HEK293 (cell line): ENCODE data around the gene ZFHX3.

Source experiments
- CTCF ChIA-PET: fragments of 350-600 bp; formaldehyde crosslinking; extraction: SDS; loops from one replicate; lab custom pipeline; 2021; ENCODE audit warnings: antibody characterized with exemption; lab: Yijun Ruan, JAX
- POLR2A ChIA-PET: fragments of 300-600 bp; formaldehyde crosslinking; extraction: SDS; loops from one replicate; lab custom pipeline; 2020; ENCODE audit warnings: antibody characterized with exemption, inconsistent platforms; lab: Yijun Ruan, JAX
- H3K27ac ChIP-seq: fragments of 200-500 bp; sonication (Bioruptor generic); 2 replicates; pipeline ENCODE4 v1.5.1; 2014; ENCODE audit warnings: low read depth, low read length, control low read depth, inconsistent platforms; ENCODE audit errors: extremely low read depth
- H3K36me3 ChIP-seq, 2 experiments: fragments of 200-500 bp in 1 of 2; sonication (Bioruptor generic) in 1 of 2; 1 replicate in 1 of 2; 2 replicates in 1 of 2; pipeline ENCODE4 v1.5.1; 2014 to 2017; ENCODE audit warnings: inconsistent platforms in 2 of 2, low read length in 2 of 2; ENCODE audit not compliant: control insufficient read depth in 2 of 2, insufficient read depth in 1 of 2
- H3K4me1 ChIP-seq: fragments of 200-500 bp; sonication (Bioruptor generic); 2 replicates; pipeline ENCODE4 v1.5.1; 2014; ENCODE audit warnings: mild to moderate bottlenecking, low read length, inconsistent platforms; ENCODE audit not compliant: control insufficient read depth, insufficient read depth
- H3K4me3 ChIP-seq: 2 replicates; pipeline ENCODE4 v1.5.1; 2011; ENCODE audit warnings: low read depth, mild to moderate bottlenecking, control low read depth, low read length, moderate library complexity
- H3K9me3 ChIP-seq: fragments of 200-500 bp; sonication (Bioruptor generic); 2 replicates; pipeline ENCODE4 v1.5.1; 2014; ENCODE audit warnings: low read depth, low read length, inconsistent platforms; ENCODE audit not compliant: control insufficient read depth, insufficient read depth
- CTCF ChIP-seq: fragments of 450-650 bp; formaldehyde crosslinking; IDR thresholded peaks from 2 replicates; pipeline ENCODE4 v1.5.1; 2016; ENCODE audit warnings: missing biosample characterization, missing genetic modification characterization
- GFI1B ChIP-seq: fragments of 450-650 bp; formaldehyde crosslinking; IDR thresholded peaks from 2 replicates; pipeline ENCODE4 v1.5.1; 2016; ENCODE audit warnings: missing biosample characterization, missing genetic modification characterization
- HIC1 ChIP-seq: fragments of 450-650 bp; formaldehyde crosslinking; IDR thresholded peaks from 2 replicates; pipeline ENCODE4 v1.5.1; 2016; ENCODE audit warnings: missing biosample characterization, missing genetic modification characterization
- KLF10 ChIP-seq: fragments of 450-650 bp; IDR thresholded peaks from 2 replicates; pipeline ENCODE4 v1.5.1; 2018; ENCODE audit warnings: missing biosample characterization, mild to moderate bottlenecking, missing genetic modification characterization
- PRDM10 ChIP-seq: fragments of 450-650 bp; formaldehyde crosslinking; IDR thresholded peaks from 2 replicates; pipeline ENCODE4 v1.5.1; 2016; ENCODE audit warnings: missing biosample characterization, missing genetic modification characterization
- SP7 ChIP-seq: fragments of 450-650 bp; formaldehyde crosslinking; IDR thresholded peaks from 2 replicates; pipeline ENCODE4 v1.5.1; 2016; ENCODE audit warnings: missing biosample characterization, missing genetic modification characterization
- ZBTB7A ChIP-seq: fragments of 450-650 bp; formaldehyde crosslinking; IDR thresholded peaks from 2 replicates; pipeline ENCODE4 v1.5.1; 2016; ENCODE audit warnings: low read depth, missing biosample characterization, missing genetic modification characterization
- ZIC2 ChIP-seq: fragments of 450-650 bp; formaldehyde crosslinking; IDR thresholded peaks from 2 replicates; pipeline ENCODE4 v1.5.1; 2016; ENCODE audit warnings: missing biosample characterization, missing genetic modification characterization
- ZNF155 ChIP-seq: fragments of 450-650 bp; formaldehyde crosslinking; IDR thresholded peaks from 2 replicates; pipeline ENCODE4 v1.5.1; 2016; ENCODE audit warnings: missing biosample characterization, missing genetic modification characterization
- ZNF366 ChIP-seq: fragments of 450-650 bp; formaldehyde crosslinking; conservative IDR thresholded peaks from 2 replicates; pipeline ENCODE4 v1.5.1; 2016; ENCODE audit warnings: missing biosample characterization, missing genetic modification characterization
- ZNF398 ChIP-seq: fragments of 450-650 bp; formaldehyde crosslinking; IDR thresholded peaks from 2 replicates; pipeline ENCODE4 v1.5.1; 2017; ENCODE audit warnings: missing biosample characterization, missing genetic modification characterization
- ZNF416 ChIP-seq: fragments of 450-650 bp; formaldehyde crosslinking; IDR thresholded peaks from 2 replicates; pipeline ENCODE4 v1.5.1; 2016; ENCODE audit warnings: missing biosample characterization, missing genetic modification characterization
- ZNF473 ChIP-seq: fragments of 450-650 bp; formaldehyde crosslinking; IDR thresholded peaks from 2 replicates; pipeline ENCODE4 v1.5.1; 2017; ENCODE audit warnings: missing biosample characterization, missing genetic modification characterization
- ZNF580 ChIP-seq: fragments of 450-650 bp; formaldehyde crosslinking; IDR thresholded peaks from 2 replicates; pipeline ENCODE4 v1.5.1; 2016; ENCODE audit warnings: missing biosample characterization, missing genetic modification characterization
- ZNF623 ChIP-seq: fragments of 450-650 bp; formaldehyde crosslinking; IDR thresholded peaks from 2 replicates; pipeline ENCODE4 v1.5.1; 2016; ENCODE audit warnings: missing biosample characterization, missing genetic modification characterization
- ZNF639 ChIP-seq: fragments of 450-650 bp; formaldehyde crosslinking; IDR thresholded peaks from 2 replicates; pipeline ENCODE4 v1.5.1; 2016; ENCODE audit warnings: missing biosample characterization, missing genetic modification characterization
- ZNF645 ChIP-seq: fragments of 450-650 bp; formaldehyde crosslinking; IDR thresholded peaks from 2 replicates; pipeline ENCODE4; 2016; ENCODE audit warnings: missing biosample characterization, missing genetic modification characterization
- ZNF701 ChIP-seq: fragments of 450-650 bp; formaldehyde crosslinking; IDR thresholded peaks from 2 replicates; pipeline ENCODE4 v1.5.1; 2016; ENCODE audit warnings: missing biosample characterization, missing genetic modification characterization
- ZSCAN30 ChIP-seq: fragments of 450-650 bp; IDR thresholded peaks from 2 replicates; pipeline ENCODE4 v1.5.1; 2018; ENCODE audit warnings: missing biosample characterization, mild to moderate bottlenecking, missing genetic modification characterization, moderate library complexity

The ZFHX3 gene

GRCh38 chr16:72753881-72754280, 294.0 kb downstream of the ZFHX3 start:
- H3K4me1 ChIP-seq: peaks cover 19% of the 10 kb centered on the region; the same call in 1 of the 2 replicates
- POLR2A ChIA-PET: no interaction called here
- TF ChIP-seq ZIC2 (tag by site-specific recombination) (no peak), ZNF701 (no peak), CTCF (no peak), ZNF473 (tag by site-specific recombination) (no peak), GFI1B (tag by site-specific recombination) (no peak), ZNF416 (tag by site-specific recombination) (no peak), ZNF398 (no peak), ZNF155 (tag by site-specific recombination) (no peak), SP7 (tag by site-specific recombination) (no peak), HIC1 (no peak), PRDM10 (tag by site-specific recombination) (no peak), ZSCAN30 (tag by site-specific recombination) (no peak), ZNF623 (tag by site-specific recombination) (no peak), KLF10 (tag by site-specific recombination) (no peak), ZBTB7A (tag by site-specific recombination) (no peak), ZNF580 (tag by site-specific recombination) (no peak), ZNF645 (no peak), ZNF639 (no peak), ZNF366 (tag by site-specific recombination) (no peak)
- TF ChIP-seq, all 188 proteins: peak for 0
- no peaks in the 10 kb centered on the region for H3K9me3 ChIP-seq
- H3K4me3 ChIP-seq: no peak overlapping the region
- no peak overlapping the region for H3K27ac ChIP-seq
- no peaks in the 10 kb centered on the region for H3K36me3 ChIP-seq
- CTCF ChIA-PET: interaction anchor here (0.5 kb wide), 1 partner anchor 7 kb away, joined by 3 read pairs; no protein-coding TSS in a partner anchor
